Liver (tissue), 3 donors: ENCODE results near the gene PPP2R2D.

Experiments
- CTCF ChIP-seq: fragments of 150-350 bp; IDR thresholded peaks from 2 replicates; pipeline ENCODE4 v1.5.1; 2017; ENCODE audit warnings: improper control_type of control experiment, low read depth, low read length; ENCODE audit not compliant: missing input control
- RXRA ChIP-seq, 2 donors: IDR thresholded peaks; 2 replicates each; pipeline ENCODE4 v1.6.1; 2017 to 2018; ENCODE audit warnings: antibody characterized with exemption in 2 of 2, mild to moderate bottlenecking in 1 of 2
- donor health status: healthy.
- donor health status: healthy.

DNA sequence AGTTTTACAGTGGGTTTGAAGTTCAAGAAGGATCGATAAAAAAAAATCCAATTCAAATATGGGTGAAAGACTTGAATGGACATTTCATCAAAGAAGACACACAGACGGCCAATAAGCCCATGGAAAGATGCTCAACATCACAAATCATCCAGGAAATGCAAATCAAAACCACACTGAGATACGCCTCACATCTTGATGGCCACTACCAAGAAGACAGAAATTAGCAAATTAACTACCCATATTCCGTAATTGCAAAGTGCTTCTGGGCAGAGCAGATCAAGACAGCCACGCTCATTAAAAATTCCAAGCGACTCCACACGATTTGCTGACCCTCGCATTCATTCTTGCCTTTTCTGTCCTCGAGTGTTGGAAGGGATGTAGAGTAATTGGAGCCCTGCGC is 34.1 kb upstream of the PPP2R2D start:
- TF ChIP-seq CTCF (no peak), RXRA (IDR thresholded peaks at IDR 0.05) (no peak)
